ENCODE measurements around the gene CKLF. TPM values are rescaled to one million over a fixed set of nuclear protein-coding genes. Genes with fewer than 3 reads are reported as not detected.

Gene CKLF
- total RNA-seq (2021) = 21.0 to 23.9 TPM (median 23.8 TPM) in 3 replicates
- percentile 82 among the genes with signal in this experiment for Bru-seq, nascent RNA
- long read RNA-seq, experiment 1, transcript CKLF-203 (3 exons, 508 nt) = major isoform, 13 of 36 reads
- long read RNA-seq, experiment 1, transcript CKLF-202 (3 exons, 571 nt) = minor isoform, 6 of 36 reads
- long read RNA-seq, experiment 1, transcript CKLF-201 (4 exons, 669 nt) = minor isoform, 8 of 36 reads
- long read RNA-seq, experiment 1, partial matches to known transcripts = 1 of 36 reads
- long read RNA-seq, experiment 1, other reads (novel, unspliced or antisense) = 2 of 36 reads
- long read RNA-seq, experiment 2, transcript CKLF-201 (4 exons, 669 nt) = minor isoform, 7 of 24 reads
- long read RNA-seq, experiment 2, transcript CKLF-203 (3 exons, 508 nt) = major isoform, 9 of 24 reads
- long read RNA-seq, experiment 2, partial matches to known transcripts = 0 of 24 reads
- long read RNA-seq, experiment 2, other reads (novel, unspliced or antisense) = 2 of 24 reads
- long read RNA-seq, experiment 3, partial matches to known transcripts = 0 of 2 reads
- long read RNA-seq, experiment 3, other reads (novel, unspliced or antisense) = 1 of 2 reads

DNA sequence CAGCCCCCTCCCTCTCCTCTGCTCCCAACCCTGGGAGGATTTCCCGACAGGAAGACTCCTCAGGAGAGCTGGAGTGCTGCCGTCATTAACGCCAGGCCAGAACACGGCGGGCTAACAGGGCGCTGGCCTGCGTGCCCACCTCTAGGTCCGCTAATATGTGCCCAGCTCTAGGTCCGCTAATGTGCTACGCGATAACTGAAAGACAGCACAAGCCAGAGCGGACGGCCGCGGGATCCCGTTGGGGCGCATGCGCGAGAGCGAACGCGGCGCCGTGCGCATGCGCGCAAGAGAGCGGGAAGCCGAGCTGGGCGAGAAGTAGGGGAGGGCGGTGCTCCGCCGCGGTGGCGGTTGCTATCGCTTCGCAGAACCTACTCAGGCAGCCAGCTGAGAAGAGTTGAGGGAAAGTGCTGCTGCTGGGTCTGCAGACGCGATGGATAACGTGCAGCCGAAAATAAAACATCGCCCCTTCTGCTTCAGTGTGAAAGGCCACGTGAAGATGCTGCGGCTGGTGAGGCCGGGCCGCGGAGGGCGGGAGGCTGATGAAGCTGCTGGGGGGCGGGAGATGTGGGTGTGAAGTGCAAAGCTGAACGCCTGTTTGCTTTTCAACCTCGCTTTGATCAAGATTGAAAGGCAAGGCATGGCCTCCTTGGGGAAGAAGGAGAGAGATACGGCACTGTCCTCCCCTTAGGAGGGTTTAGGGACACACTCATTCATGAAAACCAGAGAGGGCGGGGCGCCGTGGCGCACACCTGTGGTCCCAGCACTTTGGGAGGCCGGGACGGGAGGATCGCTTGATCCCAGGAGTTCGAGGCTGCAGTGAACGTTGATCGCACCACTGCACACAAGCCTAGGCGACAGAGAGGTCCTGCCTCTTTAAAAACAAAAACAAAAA lies at the start of gene CKLF:
TSS of gene CKLF (plus strand) at position 291 of the 892 bp plus-strand sequence. CDS start at position 431, 140 bp downstream.
- H3K36me3 Mint-ChIP-seq = peaks cover 4% of the 10 kb centered on the region
- ATAC-seq = peak; percentile 47
- H3K27me3 Mint-ChIP-seq (ENCODE audit: low read depth) = peaks cover 36% of the 10 kb centered on the region
- no peak within 1 kb of the TSS for H3K27ac Mint-ChIP-seq
- H3K9me3 Mint-ChIP-seq = peaks cover 3% of the 10 kb centered on the region; the same call in 1 of the 2 replicates
- peaks cover 35% of the 10 kb centered on the region for H3K4me1 Mint-ChIP-seq
- DNase-seq (ENCODE audit: low spot score) = peak; percentile 85
- POLR2A ChIA-PET = interaction anchor here (0.7 to 1.9 kb wide), 2 partner anchors 27 to 29 kb away, joined by 3 to 5 read pairs; partner anchors contain the start of gene CMTM2
- H3K4me3 Mint-ChIP-seq = peak within 1 kb of the TSS; percentile 68
- CTCF ChIA-PET = interaction anchor here (0.5 to 1.7 kb wide), 10 partner anchors 10 to 454 kb away, joined by 3 to 10 read pairs (median 3); partner anchors contain the start of gene CMTM2
- no peak; the same call in 1 of the 2 replicates for TF ChIP-seq ZNF219 (CRISPR knock-in tag; IDR thresholded peaks at IDR 0.05; ENCODE audit: borderline replicate concordance)
- TF ChIP-seq, protein P1, sequence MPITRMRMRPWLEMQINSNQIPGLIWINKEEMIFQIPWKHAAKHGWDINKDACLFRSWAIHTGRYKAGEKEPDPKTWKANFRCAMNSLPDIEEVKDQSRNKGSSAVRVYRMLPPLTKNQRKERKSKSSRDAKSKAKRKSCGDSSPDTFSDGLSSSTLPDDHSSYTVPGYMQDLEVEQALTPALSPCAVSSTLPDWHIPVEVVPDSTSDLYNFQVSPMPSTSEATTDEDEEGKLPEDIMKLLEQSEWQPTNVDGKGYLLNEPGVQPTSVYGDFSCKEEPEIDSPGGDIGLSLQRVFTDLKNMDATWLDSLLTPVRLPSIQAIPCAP (CRISPR knock-in tag; IDR thresholded peaks at IDR 0.05) = peak; percentile 94
- TF ChIP-seq CREM (CRISPR knock-in tag; IDR thresholded peaks at IDR 0.05) = peak; percentile 88
- TF ChIP-seq, protein P2, sequence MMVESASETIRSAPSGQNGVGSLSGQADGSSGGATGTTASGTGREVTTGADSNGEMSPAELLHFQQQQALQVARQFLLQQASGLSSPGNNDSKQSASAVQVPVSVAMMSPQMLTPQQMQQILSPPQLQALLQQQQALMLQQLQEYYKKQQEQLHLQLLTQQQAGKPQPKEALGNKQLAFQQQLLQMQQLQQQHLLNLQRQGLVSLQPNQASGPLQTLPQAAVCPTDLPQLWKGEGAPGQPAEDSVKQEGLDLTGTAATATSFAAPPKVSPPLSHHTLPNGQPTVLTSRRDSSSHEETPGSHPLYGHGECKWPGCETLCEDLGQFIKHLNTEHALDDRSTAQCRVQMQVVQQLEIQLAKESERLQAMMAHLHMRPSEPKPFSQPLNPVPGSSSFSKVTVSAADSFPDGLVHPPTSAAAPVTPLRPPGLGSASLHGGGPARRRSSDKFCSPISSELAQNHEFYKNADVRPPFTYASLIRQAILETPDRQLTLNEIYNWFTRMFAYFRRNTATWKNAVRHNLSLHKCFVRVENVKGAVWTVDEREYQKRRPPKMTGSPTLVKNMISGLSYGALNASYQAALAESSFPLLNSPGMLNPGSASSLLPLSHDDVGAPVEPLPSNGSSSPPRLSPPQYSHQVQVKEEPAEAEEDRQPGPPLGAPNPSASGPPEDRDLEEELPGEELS (CRISPR knock-in tag; IDR thresholded peaks at IDR 0.05) = peak; percentile 98
- TF ChIP-seq IRF2 (CRISPR knock-in tag; IDR thresholded peaks at IDR 0.05; ENCODE audit: borderline replicate concordance, low read depth) = peak; percentile 88; the same call in 1 of the 2 replicates
- no peak for TF ChIP-seq ATF6 (CRISPR knock-in tag; IDR thresholded peaks at IDR 0.05)
- peak; percentile 92 for TF ChIP-seq ESRRA (CRISPR knock-in tag; IDR thresholded peaks at IDR 0.05; ENCODE audit: borderline replicate concordance)
- TF ChIP-seq HMGA2 (CRISPR knock-in tag; IDR thresholded peaks at IDR 0.05) = no peak
- TF ChIP-seq CREB1 (CRISPR knock-in tag; IDR thresholded peaks at IDR 0.05) = peak; percentile 92
- peak; percentile 97 for TF ChIP-seq NFE2L1 (CRISPR knock-in tag; IDR thresholded peaks at IDR 0.05)
- TF ChIP-seq JUN (CRISPR knock-in tag; IDR thresholded peaks at IDR 0.05) = peak; percentile 94
- TF ChIP-seq, protein P3, sequence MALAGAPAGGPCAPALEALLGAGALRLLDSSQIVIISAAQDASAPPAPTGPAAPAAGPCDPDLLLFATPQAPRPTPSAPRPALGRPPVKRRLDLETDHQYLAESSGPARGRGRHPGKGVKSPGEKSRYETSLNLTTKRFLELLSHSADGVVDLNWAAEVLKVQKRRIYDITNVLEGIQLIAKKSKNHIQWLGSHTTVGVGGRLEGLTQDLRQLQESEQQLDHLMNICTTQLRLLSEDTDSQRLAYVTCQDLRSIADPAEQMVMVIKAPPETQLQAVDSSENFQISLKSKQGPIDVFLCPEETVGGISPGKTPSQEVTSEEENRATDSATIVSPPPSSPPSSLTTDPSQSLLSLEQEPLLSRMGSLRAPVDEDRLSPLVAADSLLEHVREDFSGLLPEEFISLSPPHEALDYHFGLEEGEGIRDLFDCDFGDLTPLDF (CRISPR knock-in tag; IDR thresholded peaks at IDR 0.05) = peak; percentile 98
- peak; percentile 80; the same call in 1 of the 2 replicates for TF ChIP-seq USF1 (CRISPR knock-in tag; IDR thresholded peaks at IDR 0.05)
- TF ChIP-seq RELA (CRISPR knock-in tag; IDR thresholded peaks at IDR 0.05; ENCODE audit: borderline replicate concordance) = peak; percentile 97
- TF ChIP-seq E2F5 (CRISPR knock-in tag; IDR thresholded peaks at IDR 0.05) = peak; percentile 98
- TF ChIP-seq RORB (CRISPR knock-in tag; IDR thresholded peaks at IDR 0.05) = no peak
- peak; percentile 87; the same call in 1 of the 2 replicates for TF ChIP-seq CBFB (CRISPR knock-in tag; IDR thresholded peaks at IDR 0.05; ENCODE audit: low read depth)
- peak; percentile 52; the same call in 1 of the 2 replicates for TF ChIP-seq ZNF532 (CRISPR knock-in tag; IDR thresholded peaks at IDR 0.05; ENCODE audit: borderline replicate concordance)
- TF ChIP-seq TP53 (CRISPR knock-in tag; IDR thresholded peaks at IDR 0.05) = peak; percentile 98
- TF ChIP-seq ZBTB21 (CRISPR knock-in tag; IDR thresholded peaks at IDR 0.05; ENCODE audit: borderline replicate concordance) = peak; percentile 91
- TF ChIP-seq KAT7 (CRISPR knock-in tag; IDR thresholded peaks at IDR 0.05; ENCODE audit: borderline replicate concordance) = 0 out of 2 replicates have a peak, but pooled peaks have one; percentile 40
- TF ChIP-seq TEAD4 (CRISPR knock-in tag; IDR thresholded peaks at IDR 0.05) = peak; percentile 88; the same call in 1 of the 2 replicates

Measured in WTC11 (cell line).